Astrocyte of the cerebellum (primary cell): Measurements from ENCODE around the gene THSD7B.

Source experiments
- DNase-seq: peaks from one replicate; pipeline ENCODE4 v3.0.0-alpha.2; 2011; ENCODE audit warnings: low read depth
- H3K4me3 ChIP-seq: 2 replicates; pipeline ENCODE4 v1.5.1; 2011; ENCODE audit warnings: mild to moderate bottlenecking, low read depth, low read length, moderate library complexity
- CTCF ChIP-seq: IDR thresholded peaks from 2 replicates; pipeline ENCODE4 v1.5.1; 2012; ENCODE audit warnings: low read length, low read depth, moderate library complexity, mild to moderate bottlenecking; ENCODE audit errors: missing control alignments
- in situ Hi-C: cut with HindIII; loops from 2 replicates; pipeline ENCODE4 v1.10.0; 2017; ENCODE audit warnings: low sequenced_read_pairs

Gene THSD7B

GRCh38 chr2:136986605-136987221, 221.4 kb downstream of the THSD7B start:
- DNase-seq: no peak
- no peak overlapping the region for H3K4me3 ChIP-seq
- no peak for TF ChIP-seq CTCF
- in situ Hi-C loops: no loop called here

- DNase-seq: no peak
- in situ Hi-C loops: no loop called here
- TF ChIP-seq CTCF: no peak
- H3K4me3 ChIP-seq: no peak overlapping the region
These were observed 225.0 kb downstream of the THSD7B start for GRCh38 chr2:136990316-136990715.

- DNase-seq: no peak
- no peak overlapping the region for H3K4me3 ChIP-seq
- no peak for TF ChIP-seq CTCF
- in situ Hi-C loops: no loop called here
These were observed 229.4 kb downstream of the THSD7B start for GRCh38 chr2:136994793-136995192.

GRCh38 chr2:136997557-136997956, 232.2 kb downstream of the THSD7B start:
- in situ Hi-C loops: no loop called here
- no peak overlapping the region for H3K4me3 ChIP-seq
- no peak for DNase-seq
- no peak for TF ChIP-seq CTCF

GRCh38 chr2:137000811-137001210, 235.5 kb downstream of the THSD7B start:
- TF ChIP-seq CTCF: no peak
- no peak overlapping the region for H3K4me3 ChIP-seq
- DNase-seq: no peak
- in situ Hi-C loops: no loop called here

GRCh38 chr2:137002896-137003295, 237.6 kb downstream of the THSD7B start:
- no peak for DNase-seq
- in situ Hi-C loops: no loop called here

More at GRCh38 chr2:137002896-137003295, 237.6 kb downstream of the THSD7B start:
- no peak for TF ChIP-seq CTCF
- no peak overlapping the region for H3K4me3 ChIP-seq
